Ovary (tissue), 9 donors: ENCODE results near the gene VSTM5. TPM values are rescaled to one million over a fixed set of nuclear protein-coding genes. Genes with fewer than 3 reads are reported as not detected.

Experiments used
- DNase-seq, 5 donors: peaks; one replicate each; pipeline ENCODE4 v3.0.0-alpha.2; 2019 to 2020
- H3K27ac ChIP-seq, 2 donors: fragments of 200-600 bp; one replicate each; pipeline versions ENCODE4 v1.5.1 to v1.8.0; 2019 to 2022
- H3K27me3 ChIP-seq: fragments of 200-600 bp; one replicate; pipeline ENCODE4 v1.8.0; 2022
- H3K36me3 ChIP-seq: fragments of 200-600 bp; sonication (generic); one replicate; pipeline ENCODE4 v1.5.1; 2019
- H3K4me1 ChIP-seq: one replicate; pipeline ENCODE4 v1.8.1; 2013; ENCODE audit warnings: mild to moderate bottlenecking, moderate library complexity; ENCODE audit not compliant: insufficient read depth
- H3K4me3 ChIP-seq: fragments of 200-600 bp; sonication (generic); one replicate; pipeline ENCODE4 v1.5.1; 2017
- H3K9me3 ChIP-seq, 2 donors: fragments of 200-600 bp in 1 of 2; sonication (generic) in 1 of 2; one replicate each; pipeline versions ENCODE4 v1.5.1 to v1.8.1; 2013 to 2019; ENCODE audit warnings: mild to moderate bottlenecking in 1 of 2, moderate library complexity in 1 of 2
- CTCF ChIP-seq, 3 donors: fragments of 450-650 bp in 2 of 3; fragments of 200-600 bp in 1 of 3; IDR thresholded peaks; one replicate each; pipeline versions ENCODE4 v1.5.1 to v1.8.0; 2016 to 2022; ENCODE audit warnings: antibody characterized with exemption in 3 of 3, mild to moderate bottlenecking in 1 of 3
- EP300 ChIP-seq: sonication (generic); formaldehyde crosslinking; IDR thresholded peaks from one replicate; pipeline ENCODE4 v1.6.1; 2017; ENCODE audit warnings: antibody characterized with exemption
- POLR2A ChIP-seq: fragments of 450-650 bp; IDR thresholded peaks from one replicate; pipeline ENCODE4 v1.6.1; 2017; ENCODE audit warnings: antibody characterized with exemption, mild to moderate bottlenecking, moderate library complexity
- WGBS, 3 donors: extraction: QIAGEN DNeasy Blood & Tissue Kit in 1 of 3; methylation state at CpG; one replicate each; pipeline versions ENCODE4 v1.1.5 to v1.1.7; 2013 to 2017; 5-methylcytosine and 5-hydroxymethylcytosine counted together
- intact Hi-C, 4 donors: fragments of 100-400 bp; cut with DNase I; formaldehyde crosslinking; loops; one replicate each; pipeline versions ENCODE4 v1.11.0 to v1.15.1; 2022 to 2023
- polyA plus RNA-seq, 2 donors: library from polyadenylated mRNA; stranded (reverse); fragments of 200-250 nt in 1 of 2; fragments of 350-450 nt in 1 of 2; fragmentation: Illumina TruSeq in 1 of 2; extraction: RNeasy Lipid Tissue Mini Kit (QIAGEN cat#74804) in 1 of 2; gene quantifications; one replicate each; pipeline ENCODE4 v1.2.3, GENCODE V29; 2013 to 2014
- total RNA-seq, 7 donors: library from RNA; depleted of rRNA in 2 of 7; stranded (reverse); fragments of >200 nt in 2 of 7; fragmentation: NEBNext Ultra II Directional in 3 of 7; extraction: Animal tissue kit (Norgen Biotek cat#: 25700) in 3 of 7; gene quantifications; one replicate each; pipeline versions ENCODE4 v1.1.0 to v1.2.4, GENCODE V29; 2016 to 2023
- donor health status: DM: no; HTN: no; CAD: no; lungs with moderate emphysema.
- donor health status: DM: no; HTN: no; CAD: no.
- donor health status: Bipolar disorder and iron deficiency.
- donor health status: DM: yes; HTN: yes; CAD: no.
- donor health status: DM: no; HTN: no; CAD: no.
- donor health status: DM: yes; HTN: yes; CAD: no.

The VSTM5 gene
- total and polyA plus RNA-seq, 9 donors = 0.11 to 0.87 (median 0.25) TPM; not detected in 3

GRCh38 chr11:93804879-93805278 is 45.5 kb downstream of the VSTM5 start:
- WGBS, 3 donors = 92 to 95% (median 94%) methylated on average over 2 of the region's 2 CpGs
- Histone ChIP-seq H3K36me3 (no peaks in the 10 kb centered on the region), H3K9me3 (no peaks in the 10 kb centered on the region), H3K4me1 (no peaks in the 10 kb centered on the region), H3K27ac (no peak overlapping the region), H3K27me3 (no peaks in the 10 kb centered on the region), H3K4me3 (no peak overlapping the region)
- intact Hi-C loops = no loop called here
- TF ChIP-seq POLR2A = no peak
- TF ChIP-seq CTCF (IDR thresholded peaks at IDR 0.05) = no peak
- no peak for TF ChIP-seq EP300
- DNase-seq = no peak

GRCh38 chr11:93801366-93801765 is 49.1 kb downstream of the VSTM5 start:
- Histone ChIP-seq H3K9me3 (no peaks in the 10 kb centered on the region), H3K4me1 (no peaks in the 10 kb centered on the region), H3K4me3 (no peak overlapping the region), H3K36me3 (no peaks in the 10 kb centered on the region), H3K27me3 (no peaks in the 10 kb centered on the region), H3K27ac (no peak overlapping the region)
- TF ChIP-seq POLR2A (no peak), EP300 (no peak), CTCF (IDR thresholded peaks at IDR 0.05) (no peak)
- intact Hi-C loops = no loop called here
- no peak for DNase-seq
- WGBS, 3 donors = 71 to 80% (median 77%) methylated on average over 2 of the region's 2 CpGs

GRCh38 chr11:93796441-93797231 is 53.8 kb downstream of the VSTM5 start:
- DNase-seq = no peak
- no peaks in the 10 kb centered on the region for H3K4me1 ChIP-seq
- H3K27ac ChIP-seq = no peak overlapping the region
- H3K27me3 ChIP-seq = no peaks in the 10 kb centered on the region
- WGBS, 3 donors = 56 to 70% (median 59%) methylated on average over 6 of the region's 6 CpGs
- H3K36me3 ChIP-seq = no peaks in the 10 kb centered on the region
- intact Hi-C loops = no loop called here
- no peaks in the 10 kb centered on the region for H3K9me3 ChIP-seq
- no peak for TF ChIP-seq POLR2A
- TF ChIP-seq EP300 = no peak
- no peak for TF ChIP-seq CTCF (IDR thresholded peaks at IDR 0.05)
- H3K4me3 ChIP-seq = no peak overlapping the region

- Histone ChIP-seq H3K36me3 (no peaks in the 10 kb centered on the region), H3K9me3 (no peaks in the 10 kb centered on the region), H3K27ac (no peak overlapping the region), H3K4me3 (no peak overlapping the region), H3K4me1 (peaks cover 1% of the 10 kb centered on the region), H3K27me3 (no peaks in the 10 kb centered on the region)
- TF ChIP-seq CTCF (IDR thresholded peaks at IDR 0.05) = no peak
- TF ChIP-seq POLR2A = no peak
- no peak for TF ChIP-seq EP300
- DNase-seq = no peak
- WGBS, 3 donors = 78 to 79% (median 78%) methylated on average over 5 of the region's 5 CpGs
- intact Hi-C loops = no loop called here
Observed at GRCh38 chr11:93791493-93791892, 58.9 kb downstream of the VSTM5 start.
